Kidney (tissue), 14 donors: ENCODE data around the gene KBTBD4. TPM values are rescaled to one million over a fixed set of nuclear protein-coding genes. Genes with fewer than 3 reads are reported as not detected.
A peak's percentile ranks its signal among the peaks of the same experiment; 100 is the strongest.

Experiments used
- DNase-seq, 5 donors: peaks; one replicate each; pipeline ENCODE4 v3.0.0-alpha.2; 2013 to 2020
- FAIRE-seq: peaks from 2 replicates; lab custom pipeline; 2012; peaks lifted over from hg19 to GRCh38; lab: Jason Lieb, UNC
- H3K27ac ChIP-seq, 2 donors: one replicate each; pipeline ENCODE4 v1.7.0; 2013; ENCODE audit warnings: low read depth in 2 of 2, low read length in 2 of 2, inconsistent platforms in 1 of 2
- H3K27me3 ChIP-seq: one replicate; pipeline ENCODE4 v1.7.1; 2013; ENCODE audit warnings: low read length, inconsistent platforms; ENCODE audit not compliant: control insufficient read depth, insufficient read depth
- H3K36me3 ChIP-seq, 3 donors: one replicate each; pipeline versions ENCODE4 v1.7.0 to v1.7.1; 2013; ENCODE audit warnings: low read length in 3 of 3, control low read depth in 1 of 3, inconsistent platforms in 1 of 3; ENCODE audit not compliant: insufficient read depth in 3 of 3, control insufficient read depth in 2 of 3
- H3K4me1 ChIP-seq, 3 donors: one replicate each; pipeline versions ENCODE4 v1.7.0 to v1.7.1; 2013; ENCODE audit warnings: low read length in 3 of 3, inconsistent platforms in 1 of 3, low read depth in 1 of 3; ENCODE audit not compliant: control insufficient read depth in 2 of 3, insufficient read depth in 2 of 3
- H3K4me3 ChIP-seq, 3 donors: one replicate each; pipeline versions ENCODE4 v1.7.0 to v1.8.1; 2013; ENCODE audit warnings: low read length in 3 of 3, control low read depth in 1 of 3, inconsistent platforms in 1 of 3
- H3K9ac ChIP-seq, 3 donors: one replicate each; pipeline versions ENCODE4 v1.7.0 to v1.7.1; 2013; ENCODE audit warnings: low read length in 3 of 3, control low read depth in 1 of 3, inconsistent platforms in 1 of 3
- H3K9me3 ChIP-seq, 3 donors: one replicate each; pipeline versions ENCODE4 v1.7.0 to v1.7.1; 2013; ENCODE audit warnings: low read length in 3 of 3, control low read depth in 1 of 3, inconsistent platforms in 1 of 3; ENCODE audit not compliant: control insufficient read depth in 2 of 3, insufficient read depth in 1 of 3
- CTCF ChIP-seq: IDR thresholded peaks from 3 replicates; pipeline ENCODE4 v1.5.1; 2012; ENCODE audit warnings: mild to moderate bottlenecking, moderate library complexity, borderline replicate concordance; ENCODE audit not compliant: insufficient read depth; ENCODE audit errors: extremely low read depth
- intact Hi-C: fragments of 100-400 bp; cut with DNase I; formaldehyde crosslinking; loops from one replicate; pipeline ENCODE4 v1.11.1; 2022
- polyA plus RNA-seq: library from polyadenylated mRNA; stranded (reverse); fragments of 350-450 nt; fragmentation: Illumina TruSeq; extraction: RNeasy Lipid Tissue Mini Kit (QIAGEN cat#74804); gene quantifications from one replicate; pipeline ENCODE4 v1.2.3, GENCODE V29; 2014; ENCODE audit warnings: low read depth, low replicate concordance; ENCODE audit not compliant: insufficient read depth
- total RNA-seq: library from RNA; stranded (reverse); fragmentation: NEBNext Ultra II Directional; extraction: Animal tissue kit (Norgen Biotek cat#: 25700); gene quantifications from one replicate; pipeline ENCODE4 v1.2.1, GENCODE V29; 2021
- donor health status: control.
- donor health status: control.
- donor health status: control.
- donor health status: control.
- donor health status: control.
- donor health status: DM: yes; HTN: yes; CAD: no.
- donor health status: Normal renal cell carcinoma (clear cell type).

KBTBD4 gene
- total and polyA plus RNA-seq, 2 donors from 2014 or later: 16.7 to 20.1 TPM

GRCh38 chr11:47593492-47593933 lies 14.7 kb upstream of the KBTBD4 start:
- H3K9ac ChIP-seq: no peak overlapping the region
- peak in 1 of 5 donors; percentile 29 for DNase-seq
- H3K27ac ChIP-seq: no peak overlapping the region
- H3K9me3 ChIP-seq: no peaks in the 10 kb centered on the region
- H3K36me3 ChIP-seq: no peaks in the 10 kb centered on the region
- H3K4me3 ChIP-seq: peak overlapping the region in 1 of 3 donors; percentile 21
- H3K4me1 ChIP-seq: no peaks in the 10 kb centered on the region
- FAIRE-seq: no peak
- intact Hi-C loops: no loop called here
- H3K27me3 ChIP-seq: peaks cover 3% of the 10 kb centered on the region
- no peak for TF ChIP-seq CTCF

DNA sequence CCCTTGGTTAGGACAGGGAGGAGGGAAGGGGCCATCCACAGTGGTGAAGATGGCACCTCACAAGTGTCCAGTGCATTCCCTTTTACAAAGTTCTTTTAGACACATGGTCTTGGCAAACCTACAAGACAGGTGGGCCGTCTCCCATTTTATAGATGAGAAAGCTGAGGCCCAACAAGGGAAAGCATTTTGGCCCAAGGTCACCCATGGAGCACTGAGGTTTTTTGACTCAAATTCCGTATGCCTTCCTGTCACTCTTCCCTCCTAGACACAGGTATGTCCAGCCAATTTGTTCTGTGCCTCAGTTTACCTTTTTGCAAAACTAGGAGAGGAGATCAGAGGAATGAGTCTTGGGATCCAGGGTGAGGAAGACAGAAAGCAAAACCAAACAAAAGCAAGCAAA lies 14.2 kb upstream of the KBTBD4 start:
- no peak for TF ChIP-seq CTCF
- FAIRE-seq: no peak
- H3K9me3 ChIP-seq: no peaks in the 10 kb centered on the region
- H3K4me3 ChIP-seq: no peak overlapping the region
- H3K9ac ChIP-seq: no peak overlapping the region
- H3K27me3 ChIP-seq: peaks cover 3% of the 10 kb centered on the region
- DNase-seq: no peak
- H3K27ac ChIP-seq: no peak overlapping the region
- intact Hi-C loops: no loop called here
- H3K4me1 ChIP-seq: peaks cover 0 to 2% (median 0%) of the 10 kb centered on the region in 3 donors
- no peaks in the 10 kb centered on the region for H3K36me3 ChIP-seq

GRCh38 chr11:47592251-47592650 lies 13.5 kb upstream of the KBTBD4 start:
- peaks cover 3% of the 10 kb centered on the region for H3K27me3 ChIP-seq
- peaks cover 0 to 2% (median 0%) of the 10 kb centered on the region in 3 donors for H3K4me1 ChIP-seq
- intact Hi-C loops: no loop called here
- FAIRE-seq (no peak), DNase-seq (peak in 2 of 5 donors; percentile 11 to 27)
- no peak for TF ChIP-seq CTCF
- no peaks in the 10 kb centered on the region for H3K36me3 ChIP-seq
- H3K27ac ChIP-seq: no peak overlapping the region
- no peaks in the 10 kb centered on the region for H3K9me3 ChIP-seq
- no peak overlapping the region for H3K4me3 ChIP-seq
- H3K9ac ChIP-seq: no peak overlapping the region

GRCh38 chr11:47591764-47592163 lies 13.0 kb upstream of the KBTBD4 start:
- FAIRE-seq (no peak), DNase-seq (peak in 4 of 5 donors; percentile 72 to 84 (median 76))
- H3K4me3 ChIP-seq: no peak overlapping the region
- no peaks in the 10 kb centered on the region for H3K36me3 ChIP-seq
- no peaks in the 10 kb centered on the region for H3K9me3 ChIP-seq
- no peak overlapping the region for H3K27ac ChIP-seq
- intact Hi-C loops: no loop called here
- H3K27me3 ChIP-seq: peaks cover 3% of the 10 kb centered on the region
- peaks cover 0 to 2% (median 0%) of the 10 kb centered on the region in 3 donors for H3K4me1 ChIP-seq
- TF ChIP-seq CTCF: no peak
- no peak overlapping the region for H3K9ac ChIP-seq
